GM12873 (cell line): ENCODE data around the gene CCDC102B.

Experiments
- TF ChIP-seq, protein P1 (sequence below): IDR thresholded peaks from 2 replicates; pipeline ENCODE4 v1.5.1; 2012; ENCODE audit warnings: low read depth, mild to moderate bottlenecking, moderate library complexity, low read length, control low read depth; ENCODE audit not compliant: insufficient read depth; ENCODE audit errors: missing control alignments

CCDC102B gene

DNA sequence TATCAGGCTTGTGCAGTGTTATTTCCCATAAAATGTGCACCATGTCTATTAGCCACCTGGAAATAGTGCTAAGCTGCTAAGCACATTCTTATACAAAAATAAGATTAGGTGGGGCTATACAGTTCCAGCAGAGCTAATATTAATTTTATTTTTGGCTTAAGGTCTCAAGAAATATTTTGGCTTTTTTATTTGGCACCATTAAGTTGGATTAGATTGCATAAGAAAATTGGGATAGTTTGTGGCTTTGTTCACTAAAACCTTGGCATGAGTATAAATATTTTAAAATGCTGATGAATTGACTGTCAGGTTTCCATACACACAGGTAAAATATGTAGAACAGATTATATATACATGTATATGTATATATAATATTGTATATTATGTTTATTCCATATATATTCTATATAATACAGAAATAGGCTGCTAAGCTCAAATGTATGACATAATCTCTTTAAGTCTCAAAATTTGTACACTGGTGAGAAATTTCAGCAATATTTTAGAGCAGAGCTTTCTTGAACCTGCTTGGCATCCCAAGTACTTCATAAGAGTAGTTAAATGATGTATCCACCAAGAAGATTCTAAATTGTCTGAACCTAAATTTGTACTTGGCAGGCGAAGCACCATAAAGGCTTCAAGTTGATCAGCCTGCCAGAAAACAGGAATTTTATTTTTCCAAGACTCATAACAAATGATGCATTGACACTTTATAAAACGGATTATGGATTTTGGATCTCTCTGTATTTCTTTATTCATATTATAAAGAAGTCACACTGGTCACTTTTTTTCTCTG is 32.6 kb downstream of the CCDC102B start:
- TF ChIP-seq, protein P1, sequence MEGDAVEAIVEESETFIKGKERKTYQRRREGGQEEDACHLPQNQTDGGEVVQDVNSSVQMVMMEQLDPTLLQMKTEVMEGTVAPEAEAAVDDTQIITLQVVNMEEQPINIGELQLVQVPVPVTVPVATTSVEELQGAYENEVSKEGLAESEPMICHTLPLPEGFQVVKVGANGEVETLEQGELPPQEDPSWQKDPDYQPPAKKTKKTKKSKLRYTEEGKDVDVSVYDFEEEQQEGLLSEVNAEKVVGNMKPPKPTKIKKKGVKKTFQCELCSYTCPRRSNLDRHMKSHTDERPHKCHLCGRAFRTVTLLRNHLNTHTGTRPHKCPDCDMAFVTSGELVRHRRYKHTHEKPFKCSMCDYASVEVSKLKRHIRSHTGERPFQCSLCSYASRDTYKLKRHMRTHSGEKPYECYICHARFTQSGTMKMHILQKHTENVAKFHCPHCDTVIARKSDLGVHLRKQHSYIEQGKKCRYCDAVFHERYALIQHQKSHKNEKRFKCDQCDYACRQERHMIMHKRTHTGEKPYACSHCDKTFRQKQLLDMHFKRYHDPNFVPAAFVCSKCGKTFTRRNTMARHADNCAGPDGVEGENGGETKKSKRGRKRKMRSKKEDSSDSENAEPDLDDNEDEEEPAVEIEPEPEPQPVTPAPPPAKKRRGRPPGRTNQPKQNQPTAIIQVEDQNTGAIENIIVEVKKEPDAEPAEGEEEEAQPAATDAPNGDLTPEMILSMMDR, result no peak

DNA sequence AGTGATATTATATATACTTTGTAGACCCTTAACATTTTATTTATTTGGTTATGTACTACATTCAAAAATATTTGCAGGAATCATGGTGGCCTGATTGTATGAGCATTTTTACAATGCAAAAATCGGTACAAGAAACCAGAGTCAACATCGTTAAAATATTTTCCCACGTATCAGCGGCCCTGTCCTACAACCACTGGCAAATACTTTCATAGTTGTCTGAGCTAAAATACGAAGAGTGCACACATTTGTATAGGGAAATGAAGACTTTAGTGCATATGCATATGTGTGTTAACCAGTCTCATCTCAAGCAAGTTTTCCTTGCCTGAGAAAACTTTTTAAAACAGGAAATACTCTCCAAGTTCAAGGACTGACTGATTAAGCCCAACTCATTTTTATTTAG is 35.9 kb downstream of the CCDC102B start:
- TF ChIP-seq, protein P1, result no peak

- TF ChIP-seq, protein P1, result no peak
Measured at GRCh38 chr18:68837665-68838451, 40.0 kb downstream of the CCDC102B start.

- TF ChIP-seq, protein P1, result no peak
Measured at GRCh38 chr18:68839701-68840100, 41.8 kb downstream of the CCDC102B start.

GRCh38 chr18:68840554-68841263 is 42.8 kb downstream of the CCDC102B start:
- TF ChIP-seq, protein P1, result no peak

- TF ChIP-seq, protein P1, result no peak
Measured at GRCh38 chr18:68841301-68841700, 43.4 kb downstream of the CCDC102B start.

DNA sequence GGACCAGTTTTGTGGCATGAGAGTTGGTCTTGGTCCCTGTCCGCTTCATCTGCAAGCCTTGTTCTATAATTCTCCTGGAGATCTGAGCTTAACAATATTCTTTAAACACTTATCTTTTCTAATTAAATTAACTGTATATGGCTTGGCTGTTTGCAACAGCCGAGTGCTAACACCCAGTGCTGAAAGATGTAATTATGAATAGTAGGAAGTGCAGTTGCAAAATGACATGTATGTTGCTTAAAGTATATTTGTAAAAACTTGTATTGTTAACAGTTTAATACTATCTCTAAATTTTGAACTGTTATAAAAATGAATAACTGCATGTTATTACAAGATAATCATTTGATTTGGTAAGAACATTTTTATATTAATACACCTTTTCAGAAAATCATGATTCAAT is 45.1 kb downstream of the CCDC102B start:
- TF ChIP-seq, protein P1, result no peak
